NOMO-1 treated with dmso at 0.1 percent for 144 hours (cell line): ENCODE results near the gene LMF1.
"Not testable (repeated sequence)": the region's sequence is repeated elsewhere in the genome, so short reads cannot be mapped to it uniquely, and the experiment has no call there.

Experiments used
- DNase-seq: peaks from one replicate; lab custom pipeline; 2025; ENCODE audit not compliant: unreplicated experiment; lab: John Stamatoyannopoulos, UW

LMF1 gene

GRCh38 chr16:951660-952301 lies 19.0 kb downstream of the LMF1 start:
- no peak for DNase-seq

GRCh38 chr16:950733-951573 lies 19.8 kb downstream of the LMF1 start:
- not testable (repeated sequence) for DNase-seq

GRCh38 chr16:948767-949166 lies 22.0 kb downstream of the LMF1 start:
- DNase-seq: not testable (repeated sequence)

GRCh38 chr16:947922-948303 lies 22.9 kb downstream of the LMF1 start:
- not testable (repeated sequence) for DNase-seq

- no peak for DNase-seq
Measured at GRCh38 chr16:947255-947921, 23.4 kb downstream of the LMF1 start.

- no peak for DNase-seq
Measured at GRCh38 chr16:946048-946395, 24.8 kb downstream of the LMF1 start.

GRCh38 chr16:945271-946047 lies 25.3 kb downstream of the LMF1 start:
- no peak for DNase-seq

GRCh38 chr16:943971-944370 lies 26.8 kb downstream of the LMF1 start:
- no peak for DNase-seq

GRCh38 chr16:942436-943060 lies 28.2 kb downstream of the LMF1 start:
- DNase-seq: no peak

GRCh38 chr16:939941-940340 lies 30.8 kb downstream of the LMF1 start:
- DNase-seq: no peak

- DNase-seq: no peak
Measured at GRCh38 chr16:939311-939710, 31.5 kb downstream of the LMF1 start.

GRCh38 chr16:938752-939151 lies 32.0 kb downstream of the LMF1 start:
- DNase-seq: no peak

- no peak for DNase-seq
Measured at GRCh38 chr16:938136-938535, 32.6 kb downstream of the LMF1 start.

- DNase-seq: no peak
Measured at GRCh38 chr16:937723-938122, 33.1 kb downstream of the LMF1 start.

GRCh38 chr16:937311-937710 lies 33.5 kb downstream of the LMF1 start:
- DNase-seq: no peak

- DNase-seq: no peak
Measured at GRCh38 chr16:935684-936083, 35.1 kb downstream of the LMF1 start.

- DNase-seq: no peak
Measured at GRCh38 chr16:934178-934577, 36.6 kb downstream of the LMF1 start.

- no peak for DNase-seq
Measured at GRCh38 chr16:933581-933980, 37.2 kb downstream of the LMF1 start.

GRCh38 chr16:932831-933330 lies 37.9 kb downstream of the LMF1 start:
- no peak for DNase-seq

- no peak for DNase-seq
Measured at GRCh38 chr16:931626-932500, 38.9 kb downstream of the LMF1 start.
